Left ventricle myocardium inferior (tissue), 1 donor: ENCODE measurements around the gene POLR3B. TPM values are rescaled to one million over a fixed set of nuclear protein-coding genes. Genes with fewer than 3 reads are reported as not detected.

Experiments
- DNase-seq: peaks from one replicate; pipeline ENCODE4 v3.0.0-alpha.2; 2020
- H3K27ac ChIP-seq: fragments of 200-600 bp; replicated peaks from 2 replicates; pipeline ENCODE4 v1.8.0; 2021
- H3K27me3 ChIP-seq: fragments of 200-600 bp; 2 replicates; pipeline ENCODE4 v1.8.0; 2021; ENCODE audit warnings: low read depth
- H3K36me3 ChIP-seq: fragments of 200-600 bp; 2 replicates; pipeline ENCODE4 v1.8.0; 2021
- H3K4me1 ChIP-seq: fragments of 200-600 bp; 2 replicates; pipeline ENCODE4 v1.8.0; 2021
- H3K4me3 ChIP-seq: fragments of 200-600 bp; 2 replicates; pipeline ENCODE4 v1.8.0; 2021; ENCODE audit warnings: mild to moderate bottlenecking, moderate library complexity
- H3K9me3 ChIP-seq: fragments of 200-600 bp; replicated peaks from 2 replicates; pipeline ENCODE4 v1.8.0; 2021
- intact Hi-C: fragments of 100-400 bp; cut with micrococcal nuclease; formaldehyde crosslinking; loops from one replicate; pipeline ENCODE4 v1.11.0; 2022
- total RNA-seq: library from RNA; stranded (reverse); fragmentation: NEBNext Ultra II Directional; extraction: Animal tissue kit (Norgen Biotek cat#: 25700); gene quantifications from one replicate; pipeline ENCODE4 v1.2.1, GENCODE V29; 2021
- TF ChIP-seq, protein P1 (sequence below): fragments of 200-600 bp; IDR thresholded peaks from 2 replicates; pipeline ENCODE4 v1.8.0; 2021; ENCODE audit warnings: antibody characterized with exemption, mild to moderate bottlenecking, borderline replicate concordance
- donor health status: DM: no; HTN: yes; CAD: no; lungs with severe emphysema.

Gene POLR3B
- total RNA-seq, 1 donor from 2014 or later = 8.5 TPM

DNA sequence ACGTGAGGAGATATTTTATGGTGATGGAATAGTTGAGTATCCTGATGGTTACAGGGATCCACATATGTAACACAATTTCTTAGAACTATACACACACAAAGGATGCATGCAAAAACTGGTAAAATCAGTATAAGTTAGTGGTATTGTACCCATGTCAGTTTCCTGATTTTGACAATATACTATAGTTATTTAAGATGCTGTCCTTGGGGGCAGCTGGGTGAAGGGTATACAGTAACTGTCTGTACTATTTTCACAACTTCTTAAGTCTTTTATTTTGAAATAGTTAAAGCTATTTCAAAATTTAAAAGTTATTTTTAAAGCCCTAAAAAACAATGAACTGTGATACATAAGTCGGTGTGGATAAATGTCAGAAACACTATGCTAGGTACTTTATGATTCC is 24.5 kb upstream of the POLR3B start:
- intact Hi-C loops = no loop called here
- DNase-seq = no peak
- no peak overlapping the region for H3K4me3 ChIP-seq
- H3K27me3 ChIP-seq = no peaks in the 10 kb centered on the region
- H3K36me3 ChIP-seq = peaks cover 98% of the 10 kb centered on the region
- peaks cover 63% of the 10 kb centered on the region for H3K4me1 ChIP-seq
- no peaks in the 10 kb centered on the region for H3K9me3 ChIP-seq
- H3K27ac ChIP-seq = no peak overlapping the region
- TF ChIP-seq, protein P1, sequence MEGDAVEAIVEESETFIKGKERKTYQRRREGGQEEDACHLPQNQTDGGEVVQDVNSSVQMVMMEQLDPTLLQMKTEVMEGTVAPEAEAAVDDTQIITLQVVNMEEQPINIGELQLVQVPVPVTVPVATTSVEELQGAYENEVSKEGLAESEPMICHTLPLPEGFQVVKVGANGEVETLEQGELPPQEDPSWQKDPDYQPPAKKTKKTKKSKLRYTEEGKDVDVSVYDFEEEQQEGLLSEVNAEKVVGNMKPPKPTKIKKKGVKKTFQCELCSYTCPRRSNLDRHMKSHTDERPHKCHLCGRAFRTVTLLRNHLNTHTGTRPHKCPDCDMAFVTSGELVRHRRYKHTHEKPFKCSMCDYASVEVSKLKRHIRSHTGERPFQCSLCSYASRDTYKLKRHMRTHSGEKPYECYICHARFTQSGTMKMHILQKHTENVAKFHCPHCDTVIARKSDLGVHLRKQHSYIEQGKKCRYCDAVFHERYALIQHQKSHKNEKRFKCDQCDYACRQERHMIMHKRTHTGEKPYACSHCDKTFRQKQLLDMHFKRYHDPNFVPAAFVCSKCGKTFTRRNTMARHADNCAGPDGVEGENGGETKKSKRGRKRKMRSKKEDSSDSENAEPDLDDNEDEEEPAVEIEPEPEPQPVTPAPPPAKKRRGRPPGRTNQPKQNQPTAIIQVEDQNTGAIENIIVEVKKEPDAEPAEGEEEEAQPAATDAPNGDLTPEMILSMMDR = no peak

- TF ChIP-seq, protein P1 = no peak
- H3K9me3 ChIP-seq = no peaks in the 10 kb centered on the region
- intact Hi-C loops = no loop called here
- peaks cover 59% of the 10 kb centered on the region for H3K4me1 ChIP-seq
- H3K27me3 ChIP-seq = no peaks in the 10 kb centered on the region
- no peak overlapping the region for H3K4me3 ChIP-seq
- no peak for DNase-seq
- peaks cover 99% of the 10 kb centered on the region for H3K36me3 ChIP-seq
- no peak overlapping the region for H3K27ac ChIP-seq
These were observed 23.8 kb upstream of the POLR3B start for GRCh38 chr12:106333756-106334155.

GRCh38 chr12:106341086-106341877 is 16.3 kb upstream of the POLR3B start:
- peaks cover 58% of the 10 kb centered on the region for H3K36me3 ChIP-seq
- H3K4me1 ChIP-seq = peaks cover 88% of the 10 kb centered on the region
- intact Hi-C loops = no loop called here

GRCh38 chr12:106342397-106343213 is 14.9 kb upstream of the POLR3B start:
- Histone ChIP-seq H3K36me3 (peaks cover 58% of the 10 kb centered on the region), H3K4me3 (peak overlapping the region; percentile 41), H3K27me3 (no peaks in the 10 kb centered on the region), H3K9me3 (no peaks in the 10 kb centered on the region), H3K4me1 (peaks cover 74% of the 10 kb centered on the region), H3K27ac (peak overlapping the region; percentile 87)
- peak; percentile 80 for DNase-seq
- TF ChIP-seq, protein P1 = no peak
- intact Hi-C loops = no loop called here

More at GRCh38 chr12:106341086-106341877, 16.3 kb upstream of the POLR3B start:
- H3K27me3 ChIP-seq = no peaks in the 10 kb centered on the region
- H3K9me3 ChIP-seq = no peaks in the 10 kb centered on the region
- TF ChIP-seq, protein P1 = no peak
- peak overlapping the region; percentile 87 for H3K27ac ChIP-seq
- no peak for DNase-seq
- H3K4me3 ChIP-seq = no peak overlapping the region

- Histone ChIP-seq H3K36me3 (peaks cover 54% of the 10 kb centered on the region), H3K27ac (peak overlapping the region; percentile 87), H3K4me1 (peaks cover 73% of the 10 kb centered on the region), H3K27me3 (no peaks in the 10 kb centered on the region), H3K9me3 (no peaks in the 10 kb centered on the region), H3K4me3 (peak overlapping the region; percentile 41)
- TF ChIP-seq, protein P1 = no peak
- intact Hi-C loops = no loop called here
- no peak for DNase-seq
These were observed 14.4 kb upstream of the POLR3B start for GRCh38 chr12:106343214-106343528.
